Activated gamma-delta T cell (primary cell): ENCODE results near the gene ZGPAT.
"Not testable (repeated sequence)": the region's sequence is repeated elsewhere in the genome, so short reads cannot be mapped to it uniquely, and the experiment has no call there.

Experiments
- DNase-seq: peaks from one replicate; lab custom pipeline; 2025; lab: John Stamatoyannopoulos, UW
- total RNA-seq, 2 donors: gene quantifications; one replicate each; lab custom pipeline; 2026; lab: John Stamatoyannopoulos, UW

ZGPAT gene
- total RNA-seq: 23.9 to 30.8 reads per million in 2 donors

- peak; percentile 87 for DNase-seq
Observed at GRCh38 chr20:63707558-63708300, at the start of gene ZGPAT, which contains the start of gene ARFRP1. Gene ZGPAT, plus strand, starts transcription at chr20:63708039. Its CDS starts 542 bp downstream, at chr20:63708581. Gene ARFRP1, minus strand, starts transcription at chr20:63707976. Its CDS starts 885 bp downstream, at chr20:63707091.

GRCh38 chr20:63658749-63659187 is 49.1 kb upstream of the ZGPAT start:
- no peak for DNase-seq

- no peak for DNase-seq
Observed at GRCh38 chr20:63659370-63659769, 48.5 kb upstream of the ZGPAT start.

DNA sequence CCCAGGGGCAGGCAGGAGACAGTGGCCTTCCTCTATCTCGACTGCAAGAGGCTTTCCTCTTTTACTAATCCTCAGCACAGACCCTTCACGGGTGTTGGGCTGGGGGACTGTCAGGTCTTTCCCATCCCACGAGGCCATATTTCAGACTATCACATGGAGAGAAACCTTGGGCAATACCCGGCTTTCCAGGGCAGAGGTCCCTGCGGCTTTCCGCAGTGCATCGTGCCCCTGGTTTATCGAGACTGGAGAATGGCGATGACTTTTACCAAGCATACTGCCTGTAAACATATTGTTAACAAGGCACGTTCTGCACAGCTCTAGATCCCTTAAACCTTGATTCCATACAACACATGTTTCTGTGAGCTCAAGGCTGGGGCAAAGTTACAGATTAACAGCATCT is 47.7 kb upstream of the ZGPAT start:
- DNase-seq: not testable (repeated sequence)

GRCh38 chr20:63660622-63661021 is 47.2 kb upstream of the ZGPAT start:
- no peak for DNase-seq

GRCh38 chr20:63661108-63661507 is 46.7 kb upstream of the ZGPAT start:
- no peak for DNase-seq

GRCh38 chr20:63661959-63662812 is 45.7 kb upstream of the ZGPAT start:
- DNase-seq: no peak

DNA sequence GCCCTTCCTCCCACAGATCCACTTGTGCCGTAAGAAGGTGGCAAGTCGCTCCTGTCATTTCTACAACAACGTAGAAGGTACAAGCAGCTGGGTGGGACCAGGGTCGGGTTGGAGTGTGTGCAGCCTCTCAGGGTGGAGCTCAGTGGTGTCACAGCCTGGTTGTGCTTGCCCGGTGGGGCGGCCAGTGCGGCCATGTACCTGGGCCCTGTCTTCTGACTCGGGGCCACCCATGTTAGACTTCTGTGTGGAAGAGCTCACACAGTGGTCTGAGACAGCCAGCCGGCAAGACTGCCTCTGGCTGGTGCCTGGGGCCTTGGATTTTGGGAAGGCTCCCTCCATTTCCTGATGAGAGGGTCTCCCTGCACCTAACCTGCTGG is 45.0 kb upstream of the ZGPAT start:
- DNase-seq: no peak

DNA sequence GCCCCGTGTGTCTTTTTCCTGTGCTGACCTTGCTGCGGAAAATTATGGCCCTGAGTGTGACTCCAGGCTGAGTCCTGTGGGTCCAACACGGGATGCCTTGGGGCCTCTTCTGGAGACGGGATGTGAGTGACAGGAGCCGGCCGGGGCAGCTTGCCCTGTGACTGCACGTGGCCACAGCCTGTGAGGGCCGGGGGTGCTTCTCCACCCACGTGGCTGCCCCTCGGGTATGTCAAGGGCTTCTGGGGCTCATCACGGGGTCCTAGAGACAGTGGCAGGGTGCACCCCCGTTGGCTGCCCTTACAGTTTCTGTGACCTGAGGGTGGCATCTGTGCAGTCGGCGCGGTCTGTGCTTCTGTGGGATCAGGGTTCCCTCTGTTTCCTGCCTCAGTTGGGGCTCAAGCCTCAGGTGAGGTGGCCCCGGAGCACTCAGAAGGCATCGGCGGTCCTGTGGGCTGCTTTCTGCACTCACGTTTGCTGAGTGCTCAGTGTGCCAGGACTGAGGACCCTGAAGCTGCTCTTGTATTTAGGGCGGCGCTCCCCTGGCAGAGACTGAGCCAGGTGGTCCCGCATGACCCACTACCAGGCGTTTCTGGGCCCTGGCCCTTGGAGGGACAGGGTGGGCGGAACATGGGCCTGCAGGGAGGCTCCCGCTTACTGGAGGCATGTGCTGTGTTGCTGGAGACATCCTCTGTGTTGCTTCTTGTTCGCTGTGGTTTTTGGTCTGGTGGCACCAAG is 44.3 kb upstream of the ZGPAT start:
- no peak for DNase-seq

DNA sequence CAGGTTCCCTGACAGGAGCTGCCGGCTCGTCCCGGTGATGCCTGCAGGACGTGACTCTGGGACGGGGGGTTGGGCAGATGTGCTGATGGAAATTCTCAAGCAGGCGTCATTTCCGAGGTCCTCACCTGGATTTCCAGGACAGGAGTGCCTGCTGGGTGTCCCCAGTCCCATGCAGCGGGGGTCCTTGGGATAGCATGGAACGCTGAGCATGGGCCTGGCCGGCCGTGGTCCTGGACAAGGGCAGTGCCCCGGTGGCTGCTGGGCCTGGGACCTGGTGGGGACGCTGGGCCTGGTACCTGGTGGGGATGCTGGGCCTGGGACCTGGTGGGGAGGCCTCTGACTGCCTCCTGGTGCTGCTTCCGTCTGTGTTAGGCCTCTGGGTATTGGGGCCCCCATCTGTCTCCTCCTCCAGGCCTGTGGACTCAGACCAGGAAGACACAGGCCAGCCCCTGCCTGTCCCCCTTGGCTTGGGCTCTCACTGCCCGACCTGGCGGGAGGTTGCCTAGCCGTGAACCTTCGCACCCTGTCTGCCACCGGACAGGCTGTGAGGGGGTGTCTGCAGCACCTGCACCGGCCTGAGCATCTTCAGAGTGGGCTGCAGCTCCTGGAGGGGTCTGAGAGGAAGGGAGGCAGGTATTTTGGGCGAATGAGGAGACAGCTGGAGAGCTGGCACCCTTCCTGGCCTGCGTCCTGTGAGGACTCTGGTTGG is 43.5 kb upstream of the ZGPAT start:
- no peak for DNase-seq

GRCh38 chr20:63664861-63665594 is 42.8 kb upstream of the ZGPAT start:
- no peak for DNase-seq

DNA sequence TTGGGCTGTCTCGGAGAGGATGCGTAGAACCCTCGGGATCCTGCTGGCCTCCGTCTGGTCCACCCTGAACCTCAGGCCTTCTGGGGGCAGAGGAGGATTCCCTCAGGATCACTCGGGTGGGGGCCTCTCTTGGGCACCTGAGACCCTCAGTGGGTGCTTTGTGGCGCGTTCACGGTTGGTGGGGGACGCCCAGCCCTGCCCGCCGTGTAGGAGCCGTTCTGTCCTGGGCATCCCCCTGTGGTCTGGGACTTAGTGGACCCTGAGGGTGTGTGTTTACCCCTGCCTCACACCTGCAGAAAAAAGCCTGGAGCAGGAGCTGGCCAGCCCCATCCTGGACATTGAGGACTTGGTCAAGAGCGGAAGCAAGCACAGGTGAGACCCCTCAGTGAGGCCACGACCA is 42.1 kb upstream of the ZGPAT start:
- DNase-seq: no peak

DNA sequence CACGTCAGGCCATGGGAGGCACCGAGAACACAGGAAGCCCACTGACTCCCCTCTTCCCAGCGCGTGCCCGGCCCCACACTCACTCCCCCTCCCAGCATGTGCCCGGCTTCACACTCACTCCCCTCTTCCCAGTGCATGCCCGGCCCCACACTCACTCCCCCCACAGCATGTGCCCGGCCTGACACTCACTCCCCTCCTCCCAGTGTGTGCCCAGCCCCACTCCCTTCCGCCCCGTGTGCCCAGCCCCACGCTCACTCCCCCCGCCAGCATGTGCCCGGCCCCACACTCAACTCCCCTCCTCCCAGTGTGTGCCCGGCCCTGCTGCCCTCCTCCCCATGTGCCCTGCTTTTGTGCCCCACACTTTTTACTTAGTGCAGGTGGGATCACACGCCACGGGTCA is 40.0 kb upstream of the ZGPAT start:
- DNase-seq: no peak

- DNase-seq: no peak
Observed at GRCh38 chr20:63668351-63668750, 39.5 kb upstream of the ZGPAT start.

DNA sequence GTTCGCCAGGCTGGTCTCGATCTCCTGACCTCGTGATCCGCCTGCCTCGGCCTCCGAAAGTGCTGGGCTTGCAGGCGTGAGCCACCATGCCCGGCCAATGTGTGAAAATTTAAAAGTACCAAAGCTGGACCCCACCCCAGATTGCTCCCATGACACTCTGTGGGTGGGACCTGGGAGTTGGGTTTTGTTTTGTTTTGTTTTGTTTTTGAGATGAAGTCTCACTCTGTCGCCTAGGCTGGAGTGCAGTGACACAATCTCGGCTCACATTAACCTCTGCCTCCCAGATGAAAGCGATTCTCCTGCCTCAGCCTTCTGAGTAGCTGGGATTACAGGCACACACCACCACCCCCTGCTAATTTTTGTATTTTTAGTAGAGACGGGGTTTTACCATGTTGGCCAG is 36.1 kb upstream of the ZGPAT start:
- DNase-seq: not testable (repeated sequence)

DNA sequence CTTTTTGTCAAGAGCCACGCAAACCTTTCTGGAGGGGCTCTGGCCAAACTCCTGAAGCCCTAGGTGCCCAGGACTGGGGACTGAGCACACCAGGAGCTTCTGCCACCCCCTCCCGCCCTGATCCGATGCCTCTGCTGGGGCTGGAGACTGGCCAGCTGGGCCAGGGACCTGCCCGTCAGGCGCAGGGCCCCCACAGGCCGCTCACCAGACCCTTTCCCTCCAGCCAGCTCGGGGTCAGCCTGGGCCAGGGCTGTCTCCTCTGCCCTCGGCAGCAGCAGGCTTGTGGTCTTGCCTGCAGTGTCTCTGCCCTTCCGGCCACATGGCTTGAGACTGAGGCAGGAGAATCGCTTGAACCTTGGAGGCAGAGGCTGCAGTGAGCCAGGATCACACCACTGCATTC is 35.2 kb upstream of the ZGPAT start:
- DNase-seq: no peak

DNA sequence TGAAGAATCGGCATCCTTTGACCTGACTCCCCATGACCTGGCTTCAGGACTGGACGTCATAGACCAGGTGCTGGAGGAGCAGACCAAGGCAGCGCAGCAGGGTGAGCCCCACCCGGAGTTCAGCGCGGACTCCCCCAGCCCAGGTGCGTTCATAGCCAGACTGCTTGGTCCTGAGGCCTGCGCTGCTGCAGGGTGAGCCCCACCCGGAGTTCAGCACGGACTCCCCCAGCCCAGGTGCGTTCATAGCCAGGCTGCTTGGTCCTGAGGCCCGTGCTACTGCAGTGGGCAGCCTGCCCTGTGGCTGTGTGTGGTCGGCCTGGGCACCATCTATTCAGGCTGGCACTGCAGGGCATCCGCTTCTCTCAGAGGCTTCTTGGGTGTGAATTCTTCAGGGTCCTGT is 33.9 kb upstream of the ZGPAT start:
- DNase-seq: no peak

- no peak for DNase-seq
Observed at GRCh38 chr20:63675681-63676368, 32.0 kb upstream of the ZGPAT start.

GRCh38 chr20:63678071-63678470 is 29.8 kb upstream of the ZGPAT start:
- DNase-seq: no peak
